LNCaP clone FGC (cell line): Measurements from ENCODE around the gene ACSS1.

ENCODE experiments used
- DNase-seq: peaks from one replicate; pipeline ENCODE4 v3.0.0-alpha.2; 2011; ENCODE audit warnings: low read depth
- H3K4me3 ChIP-seq: 2 replicates; pipeline ENCODE4 v1.5.1; 2011; ENCODE audit warnings: mild to moderate bottlenecking, low read depth, low read length, control low read depth
- TF ChIP-seq, protein P1 (sequence below): IDR thresholded peaks from 2 replicates; pipeline ENCODE4 v1.5.1; 2012; ENCODE audit warnings: mild to moderate bottlenecking; ENCODE audit not compliant: control insufficient read depth, insufficient read depth; ENCODE audit errors: extremely low read depth

Gene ACSS1

DNA sequence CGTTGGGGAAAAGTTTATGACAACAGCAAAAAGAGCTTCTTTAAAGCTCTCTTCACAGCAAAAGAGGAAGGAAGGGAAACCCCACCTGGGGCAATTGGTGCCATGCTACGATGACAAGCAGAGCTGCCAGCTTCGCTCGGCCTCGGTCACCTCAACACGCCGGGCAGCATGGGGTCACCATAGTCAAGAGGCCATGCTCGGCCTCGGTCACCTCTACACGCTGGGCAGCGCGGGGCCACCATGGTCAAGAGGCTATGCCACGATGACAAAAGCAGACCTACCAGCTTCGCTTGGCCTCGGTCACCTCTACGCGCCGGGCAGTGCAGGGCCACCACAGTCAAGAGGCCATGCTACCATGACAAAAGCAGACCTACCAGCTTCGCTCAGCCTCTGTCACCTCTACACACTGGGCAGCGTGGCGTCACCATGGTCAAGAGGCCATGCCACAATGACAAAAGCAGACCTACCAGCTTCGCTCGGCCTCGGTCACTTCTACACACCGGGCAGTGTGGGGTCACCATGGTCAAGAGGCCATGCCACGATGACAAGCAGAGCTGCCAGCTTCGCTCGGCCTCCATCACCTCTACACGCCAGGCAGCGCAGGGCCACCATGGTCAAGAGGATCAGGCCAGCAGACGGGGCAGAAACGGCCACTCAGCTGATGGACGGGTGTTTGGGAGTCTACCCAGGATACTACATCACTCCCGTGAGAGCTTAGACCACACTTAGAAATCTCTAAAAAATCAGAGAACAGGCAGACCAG lies 77.5 kb downstream of the ACSS1 start:
- H3K4me3 ChIP-seq, result no peak overlapping the region
- DNase-seq, result no peak
- TF ChIP-seq, protein P1, sequence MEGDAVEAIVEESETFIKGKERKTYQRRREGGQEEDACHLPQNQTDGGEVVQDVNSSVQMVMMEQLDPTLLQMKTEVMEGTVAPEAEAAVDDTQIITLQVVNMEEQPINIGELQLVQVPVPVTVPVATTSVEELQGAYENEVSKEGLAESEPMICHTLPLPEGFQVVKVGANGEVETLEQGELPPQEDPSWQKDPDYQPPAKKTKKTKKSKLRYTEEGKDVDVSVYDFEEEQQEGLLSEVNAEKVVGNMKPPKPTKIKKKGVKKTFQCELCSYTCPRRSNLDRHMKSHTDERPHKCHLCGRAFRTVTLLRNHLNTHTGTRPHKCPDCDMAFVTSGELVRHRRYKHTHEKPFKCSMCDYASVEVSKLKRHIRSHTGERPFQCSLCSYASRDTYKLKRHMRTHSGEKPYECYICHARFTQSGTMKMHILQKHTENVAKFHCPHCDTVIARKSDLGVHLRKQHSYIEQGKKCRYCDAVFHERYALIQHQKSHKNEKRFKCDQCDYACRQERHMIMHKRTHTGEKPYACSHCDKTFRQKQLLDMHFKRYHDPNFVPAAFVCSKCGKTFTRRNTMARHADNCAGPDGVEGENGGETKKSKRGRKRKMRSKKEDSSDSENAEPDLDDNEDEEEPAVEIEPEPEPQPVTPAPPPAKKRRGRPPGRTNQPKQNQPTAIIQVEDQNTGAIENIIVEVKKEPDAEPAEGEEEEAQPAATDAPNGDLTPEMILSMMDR, result no peak

DNA sequence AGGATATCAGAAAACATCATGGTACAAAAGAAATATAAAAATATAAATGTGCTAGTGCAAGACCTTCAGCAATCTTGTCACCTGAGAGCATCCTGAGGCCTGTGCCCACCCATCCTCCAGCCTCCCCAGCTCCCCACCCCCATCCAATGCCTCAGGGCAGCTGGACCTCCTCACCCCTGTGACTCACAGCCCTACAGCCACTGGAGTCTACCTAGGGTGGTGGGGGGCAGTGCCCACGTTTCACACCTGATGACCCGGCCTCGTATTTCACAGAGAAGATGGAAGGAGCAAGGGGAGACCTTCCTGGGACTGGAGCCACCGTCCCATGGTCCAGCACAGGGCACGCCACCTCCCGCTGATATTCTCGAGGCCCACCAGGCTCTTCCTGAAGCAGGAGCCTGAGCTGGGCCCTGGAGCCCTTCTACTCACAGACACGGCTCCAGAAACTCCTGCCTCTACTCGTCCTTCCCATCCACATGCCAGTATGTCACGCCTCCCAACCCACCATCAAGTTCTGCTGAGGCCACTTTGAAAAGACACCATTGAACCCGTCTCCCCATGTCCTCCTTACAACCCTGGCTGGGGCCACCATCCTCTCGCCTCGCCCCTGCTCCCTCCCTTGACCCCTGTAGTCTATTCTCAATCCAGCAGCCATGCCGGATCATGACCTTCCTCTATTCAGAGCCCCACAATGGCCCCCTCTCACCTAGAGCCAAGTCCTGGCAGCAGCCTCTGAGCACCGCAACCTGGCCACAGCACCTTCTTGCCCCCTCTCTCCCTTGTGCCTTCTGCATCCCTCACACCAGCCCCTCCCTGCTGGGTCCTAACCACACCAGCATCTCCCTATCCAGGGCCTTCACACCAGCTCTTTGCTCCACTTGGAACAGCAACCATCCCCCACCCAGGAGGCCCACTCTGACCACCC lies 78.6 kb downstream of the ACSS1 start:
- no peak overlapping the region for H3K4me3 ChIP-seq
- TF ChIP-seq, protein P1, result no peak
- no peak for DNase-seq

DNA sequence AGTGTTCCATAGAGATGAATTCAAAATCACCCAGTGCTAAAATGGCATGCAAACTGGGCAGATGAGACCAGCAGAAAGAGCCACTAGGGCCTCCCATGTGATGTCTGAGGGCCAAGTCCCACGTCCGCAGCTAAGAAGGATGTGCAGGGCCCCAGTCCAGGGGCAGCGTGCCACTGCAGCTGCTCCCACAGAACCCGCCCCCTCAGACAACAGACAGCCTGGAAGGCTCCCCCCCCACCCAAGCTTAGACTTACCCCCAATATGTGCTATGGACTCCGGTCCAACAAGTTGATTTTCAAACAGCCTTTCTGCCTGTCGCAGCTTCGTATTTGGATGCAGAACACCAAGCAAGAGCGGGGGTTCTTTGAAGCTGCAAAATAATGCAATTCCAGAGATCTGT lies 79.4 kb downstream of the ACSS1 start:
- no peak for DNase-seq
- H3K4me3 ChIP-seq, result no peak overlapping the region
- TF ChIP-seq, protein P1, result no peak

DNA sequence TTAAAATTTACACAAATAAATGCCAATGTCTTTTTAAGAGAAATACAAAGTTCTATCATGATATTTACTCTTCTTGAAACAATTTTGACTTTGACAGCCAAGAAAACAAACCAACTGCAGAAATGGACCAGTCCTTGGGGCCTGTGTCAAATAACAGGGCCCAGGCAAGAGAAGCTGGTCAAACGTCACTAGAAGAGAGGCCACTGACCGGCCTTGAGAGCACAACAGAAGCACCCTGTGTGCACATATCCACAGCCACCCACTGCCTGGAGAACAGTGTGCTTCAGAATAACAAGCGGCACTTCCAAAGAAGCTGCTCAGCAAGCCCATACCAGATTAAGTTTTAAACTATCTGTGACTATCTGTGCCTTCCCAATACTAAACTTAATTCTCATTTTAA lies 80.1 kb downstream of the ACSS1 start:
- DNase-seq, result no peak
- no peak overlapping the region for H3K4me3 ChIP-seq
- TF ChIP-seq, protein P1, result no peak

- no peak for DNase-seq
- no peak overlapping the region for H3K4me3 ChIP-seq
- TF ChIP-seq, protein P1, result no peak
Observed at GRCh38 chr20:24977336-24977735, 80.6 kb downstream of the ACSS1 start.

DNA sequence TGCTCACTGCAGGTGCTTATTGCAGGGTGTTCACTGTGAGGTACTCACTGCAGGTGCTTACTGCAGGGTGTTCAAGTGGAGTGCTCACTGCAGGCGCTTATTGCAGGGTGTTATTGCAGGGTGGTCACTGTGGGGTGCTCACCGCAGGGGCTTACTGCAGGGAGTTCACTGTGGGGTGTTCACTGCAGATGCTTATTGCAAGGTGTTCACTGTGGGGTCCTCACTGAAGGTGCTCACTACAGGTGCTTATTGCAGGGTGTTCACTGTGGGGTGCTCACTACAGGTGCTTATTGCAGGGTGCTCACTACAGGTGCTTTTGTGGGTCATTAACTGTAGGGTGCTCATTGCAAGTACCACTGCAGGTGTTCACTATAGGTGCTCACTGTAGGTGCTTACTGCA lies 85.6 kb downstream of the ACSS1 start:
- no peak overlapping the region for H3K4me3 ChIP-seq
- TF ChIP-seq, protein P1, result no peak
- no peak for DNase-seq
